Measurements from ENCODE around the gene THAP2.

The THAP2 gene

GRCh38 chr12:71642264-71642663, 21.8 kb upstream of the THAP2 start:
- H3K9me3 ChIP-seq (ENCODE audit: control insufficient read depth in 2 of 2, low read length in 2 of 2): no peaks in the 10 kb centered on the region
- H3K9ac ChIP-seq (ENCODE audit: low read length in 2 of 2): no peak overlapping the region
- H3K27ac ChIP-seq (ENCODE audit: low read length): no peak overlapping the region
- H3K27me3 ChIP-seq (ENCODE audit: control insufficient read depth in 1 of 2, insufficient read depth in 2 of 2, low read length in 2 of 2): no peaks in the 10 kb centered on the region
- no peak overlapping the region for H3K4me3 ChIP-seq (ENCODE audit: low read length in 2 of 2)
- no peaks in the 10 kb centered on the region for H3K4me1 ChIP-seq (ENCODE audit: control insufficient read depth, insufficient read depth, low read length)
- H3K36me3 ChIP-seq (ENCODE audit: control insufficient read depth in 2 of 2, insufficient read depth in 2 of 2, low read length in 2 of 2): peaks cover 17 to 29% of the 10 kb centered on the region in 2 donors

DNA sequence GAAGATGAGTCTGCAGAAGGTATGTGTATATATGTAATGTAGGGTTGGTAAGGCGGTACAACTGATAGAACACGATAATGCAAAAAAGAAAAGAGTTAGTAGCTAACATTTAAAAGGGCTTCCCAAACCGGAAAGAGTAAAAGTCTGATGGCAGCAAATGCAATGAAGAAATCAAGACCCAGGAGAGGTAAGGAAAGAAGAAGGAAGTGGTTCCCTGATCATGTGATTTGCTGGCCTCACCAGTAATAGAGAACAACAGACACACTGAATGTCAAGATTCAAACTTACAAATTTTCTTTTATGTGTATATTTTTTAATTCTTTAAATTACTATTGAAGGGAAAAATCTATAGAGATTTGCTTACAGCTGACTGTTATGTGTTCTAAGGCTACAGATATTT, 18.8 kb upstream of the THAP2 start:
- H3K4me1 ChIP-seq (ENCODE audit: control insufficient read depth, insufficient read depth, low read length): no peaks in the 10 kb centered on the region
- no peak overlapping the region for H3K27ac ChIP-seq (ENCODE audit: low read length)
- H3K36me3 ChIP-seq (ENCODE audit: control insufficient read depth in 2 of 2, insufficient read depth in 2 of 2, low read length in 2 of 2): peaks cover 11 to 20% of the 10 kb centered on the region in 2 donors
- H3K9ac ChIP-seq (ENCODE audit: low read length in 2 of 2): no peak overlapping the region
- no peaks in the 10 kb centered on the region for H3K9me3 ChIP-seq (ENCODE audit: control insufficient read depth in 2 of 2, low read length in 2 of 2)
- no peaks in the 10 kb centered on the region for H3K27me3 ChIP-seq (ENCODE audit: control insufficient read depth in 1 of 2, insufficient read depth in 2 of 2, low read length in 2 of 2)
- no peak overlapping the region for H3K4me3 ChIP-seq (ENCODE audit: low read length in 2 of 2)

- no peak overlapping the region for H3K4me3 ChIP-seq (ENCODE audit: low read length in 2 of 2)
- H3K4me1 ChIP-seq (ENCODE audit: control insufficient read depth, insufficient read depth, low read length): no peaks in the 10 kb centered on the region
- H3K27me3 ChIP-seq (ENCODE audit: control insufficient read depth in 1 of 2, insufficient read depth in 2 of 2, low read length in 2 of 2): no peaks in the 10 kb centered on the region
- no peak overlapping the region for H3K27ac ChIP-seq (ENCODE audit: low read length)
- no peak overlapping the region for H3K9ac ChIP-seq (ENCODE audit: low read length in 2 of 2)
- H3K9me3 ChIP-seq (ENCODE audit: control insufficient read depth in 2 of 2, low read length in 2 of 2): no peaks in the 10 kb centered on the region
- H3K36me3 ChIP-seq (ENCODE audit: control insufficient read depth in 2 of 2, insufficient read depth in 2 of 2, low read length in 2 of 2): peaks cover 4 to 12% of the 10 kb centered on the region in 2 donors
These were observed 17.6 kb upstream of the THAP2 start for GRCh38 chr12:71646512-71646911.

DNA sequence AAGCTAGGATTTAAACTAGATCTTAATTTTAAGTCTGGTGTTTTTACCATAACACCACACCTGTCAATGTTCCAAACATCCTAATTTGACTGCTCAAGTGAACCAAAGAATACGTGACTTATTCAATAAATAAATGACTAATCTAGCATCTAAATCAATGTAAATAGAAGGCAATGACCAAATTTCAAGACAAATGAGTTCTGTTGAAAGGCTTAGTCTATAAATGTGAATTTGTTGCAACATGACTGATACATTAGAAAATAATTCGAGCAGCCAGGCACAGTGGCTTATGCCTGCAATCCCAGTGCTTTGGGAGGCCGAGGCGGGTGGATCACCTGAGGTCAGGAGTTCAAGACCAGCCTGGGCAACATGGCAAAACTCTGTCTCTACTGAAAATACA, 15.6 kb upstream of the THAP2 start:
- H3K9me3 ChIP-seq (ENCODE audit: control insufficient read depth in 2 of 2, low read length in 2 of 2): no peaks in the 10 kb centered on the region
- no peak overlapping the region for H3K27ac ChIP-seq (ENCODE audit: low read length)
- no peaks in the 10 kb centered on the region for H3K4me1 ChIP-seq (ENCODE audit: control insufficient read depth, insufficient read depth, low read length)
- H3K36me3 ChIP-seq (ENCODE audit: control insufficient read depth in 2 of 2, insufficient read depth in 2 of 2, low read length in 2 of 2): peaks cover 0 to 15% of the 10 kb centered on the region in 2 donors
- no peaks in the 10 kb centered on the region for H3K27me3 ChIP-seq (ENCODE audit: control insufficient read depth in 1 of 2, insufficient read depth in 2 of 2, low read length in 2 of 2)
- H3K4me3 ChIP-seq (ENCODE audit: low read length in 2 of 2): no peak overlapping the region
- H3K9ac ChIP-seq (ENCODE audit: low read length in 2 of 2): no peak overlapping the region

- H3K27me3 ChIP-seq (ENCODE audit: control insufficient read depth in 1 of 2, insufficient read depth in 2 of 2, low read length in 2 of 2): no peaks in the 10 kb centered on the region
- H3K4me1 ChIP-seq (ENCODE audit: control insufficient read depth, insufficient read depth, low read length): no peaks in the 10 kb centered on the region
- H3K36me3 ChIP-seq (ENCODE audit: control insufficient read depth in 2 of 2, insufficient read depth in 2 of 2, low read length in 2 of 2): peaks cover 0 to 9% of the 10 kb centered on the region in 2 donors
- H3K9ac ChIP-seq (ENCODE audit: low read length in 2 of 2): no peak overlapping the region
- no peak overlapping the region for H3K4me3 ChIP-seq (ENCODE audit: low read length in 2 of 2)
- H3K9me3 ChIP-seq (ENCODE audit: control insufficient read depth in 2 of 2, low read length in 2 of 2): no peaks in the 10 kb centered on the region
- no peak overlapping the region for H3K27ac ChIP-seq (ENCODE audit: low read length)
These were observed 14.7 kb upstream of the THAP2 start for GRCh38 chr12:71649401-71649800.

- Histone ChIP-seq H3K27ac (ENCODE audit: low read length) (no peak overlapping the region), H3K27me3 (ENCODE audit: control insufficient read depth in 1 of 2, insufficient read depth in 2 of 2, low read length in 2 of 2) (no peaks in the 10 kb centered on the region), H3K9ac (ENCODE audit: low read length in 2 of 2) (no peak overlapping the region), H3K9me3 (ENCODE audit: control insufficient read depth in 2 of 2, low read length in 2 of 2) (no peaks in the 10 kb centered on the region), H3K4me1 (ENCODE audit: control insufficient read depth, insufficient read depth, low read length) (no peaks in the 10 kb centered on the region), H3K4me3 (ENCODE audit: low read length in 2 of 2) (no peak overlapping the region), H3K36me3 (ENCODE audit: control insufficient read depth in 2 of 2, insufficient read depth in 2 of 2, low read length in 2 of 2) (peaks cover 3 to 13% of the 10 kb centered on the region in 2 donors)
These were observed 11.4 kb upstream of the THAP2 start for GRCh38 chr12:71652656-71653055.

- Histone ChIP-seq H3K36me3 (ENCODE audit: control insufficient read depth in 2 of 2, insufficient read depth in 2 of 2, low read length in 2 of 2) (peaks cover 3 to 13% of the 10 kb centered on the region in 2 donors), H3K4me1 (ENCODE audit: control insufficient read depth, insufficient read depth, low read length) (no peaks in the 10 kb centered on the region), H3K27ac (ENCODE audit: low read length) (no peak overlapping the region), H3K4me3 (ENCODE audit: low read length in 2 of 2) (no peak overlapping the region), H3K9ac (ENCODE audit: low read length in 2 of 2) (no peak overlapping the region), H3K9me3 (ENCODE audit: control insufficient read depth in 2 of 2, low read length in 2 of 2) (no peaks in the 10 kb centered on the region), H3K27me3 (ENCODE audit: control insufficient read depth in 1 of 2, insufficient read depth in 2 of 2, low read length in 2 of 2) (no peaks in the 10 kb centered on the region)
These were observed 11.0 kb upstream of the THAP2 start for GRCh38 chr12:71653137-71653536.

DNA sequence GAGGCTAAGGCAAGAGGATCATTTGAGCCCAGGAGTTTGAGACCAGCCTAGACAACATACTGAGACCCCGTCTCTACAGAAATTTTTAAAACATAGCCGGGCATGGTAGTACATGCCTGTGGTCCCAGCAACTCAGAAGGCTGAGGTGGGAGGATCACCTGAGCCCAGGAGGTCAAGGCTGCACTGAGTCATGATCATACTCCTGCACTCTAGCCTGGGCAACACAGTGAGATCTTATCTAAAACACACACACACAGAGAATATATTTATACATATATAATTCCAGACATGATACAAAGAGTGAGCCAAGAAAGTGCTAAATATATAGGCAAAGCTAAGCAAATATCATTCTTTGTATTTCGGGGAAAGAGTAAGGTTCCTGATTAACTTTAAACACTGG, 9.9 kb upstream of the THAP2 start:
- no peak overlapping the region for H3K27ac ChIP-seq (ENCODE audit: low read length)
- no peaks in the 10 kb centered on the region for H3K9me3 ChIP-seq (ENCODE audit: control insufficient read depth in 2 of 2, low read length in 2 of 2)
- H3K4me1 ChIP-seq (ENCODE audit: control insufficient read depth, insufficient read depth, low read length): no peaks in the 10 kb centered on the region
- no peak overlapping the region for H3K4me3 ChIP-seq (ENCODE audit: low read length in 2 of 2)
- peaks cover 11 to 14% of the 10 kb centered on the region in 2 donors for H3K36me3 ChIP-seq (ENCODE audit: control insufficient read depth in 2 of 2, insufficient read depth in 2 of 2, low read length in 2 of 2)
- no peak overlapping the region for H3K9ac ChIP-seq (ENCODE audit: low read length in 2 of 2)
- H3K27me3 ChIP-seq (ENCODE audit: control insufficient read depth in 1 of 2, insufficient read depth in 2 of 2, low read length in 2 of 2): no peaks in the 10 kb centered on the region

DNA sequence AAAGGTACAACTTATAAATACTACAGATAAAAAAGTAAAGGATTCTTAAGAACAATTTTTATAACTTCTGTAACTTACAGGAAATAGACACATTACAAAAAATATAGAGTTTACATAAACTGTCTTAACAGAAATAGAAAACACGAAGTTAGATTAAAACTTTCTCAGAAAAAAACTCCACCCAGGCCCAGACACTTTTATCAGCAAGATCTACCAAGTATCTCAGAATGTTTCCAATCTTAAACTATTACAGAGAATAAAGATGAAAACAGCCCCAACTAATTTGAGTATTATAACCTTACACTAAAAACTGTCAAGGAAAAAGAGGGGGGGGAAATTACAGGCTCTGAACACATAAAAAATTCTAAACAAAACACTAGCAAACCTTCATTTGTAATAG, 8.6 kb upstream of the THAP2 start:
- Histone ChIP-seq H3K9ac (ENCODE audit: low read length in 2 of 2) (no peak overlapping the region), H3K4me3 (ENCODE audit: low read length in 2 of 2) (no peak overlapping the region), H3K4me1 (ENCODE audit: control insufficient read depth, insufficient read depth, low read length) (no peaks in the 10 kb centered on the region), H3K27ac (ENCODE audit: low read length) (no peak overlapping the region), H3K36me3 (ENCODE audit: control insufficient read depth in 2 of 2, insufficient read depth in 2 of 2, low read length in 2 of 2) (peaks cover 13 to 21% of the 10 kb centered on the region in 2 donors), H3K27me3 (ENCODE audit: control insufficient read depth in 1 of 2, insufficient read depth in 2 of 2, low read length in 2 of 2) (no peaks in the 10 kb centered on the region), H3K9me3 (ENCODE audit: control insufficient read depth in 2 of 2, low read length in 2 of 2) (no peaks in the 10 kb centered on the region)

- no peaks in the 10 kb centered on the region for H3K9me3 ChIP-seq (ENCODE audit: control insufficient read depth in 2 of 2, low read length in 2 of 2)
- no peaks in the 10 kb centered on the region for H3K4me1 ChIP-seq (ENCODE audit: control insufficient read depth, insufficient read depth, low read length)
- H3K4me3 ChIP-seq (ENCODE audit: low read length in 2 of 2): peak overlapping the region in 1 of 2 donors; percentile 24
- H3K27me3 ChIP-seq (ENCODE audit: control insufficient read depth in 1 of 2, insufficient read depth in 2 of 2, low read length in 2 of 2): no peaks in the 10 kb centered on the region
- no peak overlapping the region for H3K9ac ChIP-seq (ENCODE audit: low read length in 2 of 2)
- no peak overlapping the region for H3K27ac ChIP-seq (ENCODE audit: low read length)
- peaks cover 13 to 21% of the 10 kb centered on the region in 2 donors for H3K36me3 ChIP-seq (ENCODE audit: control insufficient read depth in 2 of 2, insufficient read depth in 2 of 2, low read length in 2 of 2)
These were observed 8.2 kb upstream of the THAP2 start for GRCh38 chr12:71655907-71656306.

- no peak overlapping the region for H3K9ac ChIP-seq (ENCODE audit: low read length in 2 of 2)
- no peak overlapping the region for H3K4me3 ChIP-seq (ENCODE audit: low read length in 2 of 2)
- no peaks in the 10 kb centered on the region for H3K9me3 ChIP-seq (ENCODE audit: control insufficient read depth in 2 of 2, low read length in 2 of 2)
- no peaks in the 10 kb centered on the region for H3K27me3 ChIP-seq (ENCODE audit: control insufficient read depth in 1 of 2, insufficient read depth in 2 of 2, low read length in 2 of 2)
- H3K36me3 ChIP-seq (ENCODE audit: control insufficient read depth in 2 of 2, insufficient read depth in 2 of 2, low read length in 2 of 2): peaks cover 13 to 21% of the 10 kb centered on the region in 2 donors
- H3K4me1 ChIP-seq (ENCODE audit: control insufficient read depth, insufficient read depth, low read length): no peaks in the 10 kb centered on the region
- no peak overlapping the region for H3K27ac ChIP-seq (ENCODE audit: low read length)
These were observed 7.4 kb upstream of the THAP2 start for GRCh38 chr12:71656740-71657139.

Data from stomach smooth muscle (tissue), 2 donors.